HG03060 (cell line): ENCODE data around the gene B3GALT4.
"Not testable (repeated sequence)": the region's sequence is repeated elsewhere in the genome, so short reads cannot be mapped to it uniquely, and the experiment has no call there.

Source experiments
- ATAC-seq: cut with Tn5 transposase; IDR thresholded peaks from one replicate; pipeline ENCODE4 v1.9.1; 2021; ENCODE audit warnings: low read depth, moderate number of reproducible peaks; ENCODE audit not compliant: unreplicated experiment

Gene B3GALT4

DNA sequence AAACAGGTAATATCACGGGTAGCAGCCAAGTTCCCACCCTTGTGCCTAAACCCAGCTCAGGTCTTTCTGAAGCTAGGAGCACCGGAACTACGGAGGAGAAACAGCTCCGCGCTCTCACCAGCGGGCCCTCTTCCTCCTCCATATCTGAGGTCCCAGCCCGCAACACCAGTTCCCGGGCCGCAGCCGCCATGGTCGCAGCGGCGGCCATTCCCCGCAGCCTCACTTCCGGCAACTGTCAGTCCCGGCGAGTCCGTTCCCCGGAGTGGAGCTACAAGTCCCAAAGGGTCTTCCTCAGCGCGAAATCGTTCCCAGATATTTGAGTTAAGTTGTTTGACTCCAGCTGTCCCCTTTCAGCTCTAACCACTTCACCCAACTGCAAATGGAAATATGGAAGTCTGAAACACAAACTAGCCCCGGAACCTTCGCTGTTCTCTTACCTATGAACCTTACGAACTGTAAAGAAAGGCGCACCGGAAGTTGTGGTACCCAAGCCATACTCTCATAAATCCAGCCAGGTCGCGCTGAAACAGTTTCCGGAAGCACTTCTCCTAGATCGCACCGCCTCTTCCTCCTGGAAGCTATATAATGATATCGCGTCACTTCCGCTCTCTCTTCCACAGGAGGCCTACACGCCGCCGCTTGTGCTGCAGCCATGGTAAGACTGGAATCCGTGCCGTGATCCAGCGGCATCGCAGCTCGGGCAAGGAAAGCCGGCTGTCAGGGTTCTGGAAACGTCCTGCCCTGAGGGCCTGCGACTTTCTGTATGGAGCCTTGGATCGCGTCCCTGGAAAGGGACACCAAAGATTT is 5.3 kb upstream of the B3GALT4 start, which contains the start of the genes RPS18 and VPS52:
TSS of gene RPS18 (plus strand) at position 608 of the 807 bp plus-strand sequence. CDS start at position 653, 45 bp downstream.
TSS of gene VPS52 (minus strand) at position 409 of the 807 bp plus-strand sequence. CDS start at position 208, 201 bp downstream.
- ATAC-seq: peak; percentile 79

- no peak for ATAC-seq
Observed at GRCh38 chr6:33272275-33273128, 4.4 kb upstream of the B3GALT4 start.

DNA sequence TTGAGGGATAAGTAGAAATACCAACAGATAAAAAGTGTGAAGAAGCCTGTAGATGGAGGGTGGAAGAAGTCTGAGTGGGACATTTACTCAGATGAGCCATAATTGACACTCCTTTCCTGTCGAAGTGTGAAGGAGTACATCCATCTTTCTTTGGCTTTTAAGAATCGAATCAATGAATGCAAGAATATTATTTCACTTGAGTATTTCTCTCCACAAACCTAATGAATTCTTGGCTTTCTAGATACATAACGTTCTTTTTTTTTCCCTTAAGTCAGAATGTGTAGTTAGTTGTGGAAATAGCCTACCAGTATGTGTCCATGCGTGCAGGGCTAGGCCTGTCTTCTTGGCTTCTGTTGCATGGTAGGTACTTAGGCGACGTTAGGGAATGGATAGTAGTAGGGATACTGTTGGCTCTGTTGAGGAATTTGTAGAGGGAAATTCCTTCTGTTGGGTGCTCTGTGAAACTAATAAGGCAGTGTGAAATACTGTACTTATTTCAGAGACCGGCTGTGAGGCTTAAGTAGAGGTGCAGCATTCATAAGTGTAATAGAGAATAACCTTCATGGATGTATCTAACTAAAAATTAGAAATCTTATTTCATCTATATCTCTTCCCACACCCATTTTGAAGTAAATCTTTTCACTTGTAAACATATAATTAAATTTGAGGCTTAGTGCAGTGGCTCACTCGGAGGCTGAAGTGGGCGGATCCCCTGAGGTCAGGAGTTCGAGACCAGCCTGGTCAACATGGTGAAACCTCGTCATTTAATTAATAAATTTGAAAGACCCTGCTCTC is 3.6 kb upstream of the B3GALT4 start:
- no peak for ATAC-seq

DNA sequence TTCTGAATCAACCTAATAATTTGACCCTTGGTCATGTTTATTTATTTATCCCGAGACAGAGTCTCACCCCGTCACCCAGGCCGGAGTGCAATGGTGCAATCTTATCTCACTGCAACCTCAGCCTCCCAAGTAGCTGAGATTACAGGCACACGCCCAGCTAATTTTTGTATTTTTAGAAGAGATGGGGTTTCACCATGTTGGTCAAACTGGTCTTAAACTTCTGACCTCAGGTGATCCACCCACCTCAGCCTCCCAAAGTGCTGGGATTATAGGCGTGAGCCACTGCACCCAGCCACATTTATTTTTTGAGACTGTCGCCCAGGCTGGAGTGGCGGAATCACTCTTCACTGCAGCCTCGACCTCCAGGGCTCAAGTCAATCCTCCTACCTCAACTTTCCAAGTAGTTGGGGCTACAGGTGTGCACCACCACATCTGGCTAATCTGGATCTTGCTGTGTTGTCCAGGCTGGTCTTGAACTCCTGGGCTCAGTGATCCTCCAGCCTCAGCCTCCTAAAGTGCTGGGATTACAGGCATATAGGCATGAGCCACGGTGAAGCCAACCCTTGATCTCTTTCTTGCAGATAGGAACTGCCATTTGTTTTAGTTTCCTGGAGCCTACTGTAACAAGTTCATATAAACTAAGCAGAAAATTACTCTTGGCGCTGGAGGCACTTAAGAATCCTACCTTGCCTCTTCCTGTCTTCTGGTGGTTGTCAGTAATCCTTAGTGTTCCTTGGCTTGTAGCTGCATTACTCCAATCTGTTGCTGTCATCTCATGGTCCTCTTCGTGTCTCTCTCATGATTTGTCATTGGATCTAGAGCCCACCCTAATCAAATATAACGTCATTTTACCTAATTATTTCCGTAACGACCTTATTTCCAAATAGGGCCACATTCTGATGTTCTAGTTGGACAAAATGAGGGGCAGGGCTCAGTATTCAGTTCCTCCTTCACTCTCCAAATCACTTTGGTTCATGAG is 2.7 kb upstream of the B3GALT4 start:
- no peak for ATAC-seq

- not testable (repeated sequence) for ATAC-seq
Observed at GRCh38 chr6:33275795-33276580, 935 bp upstream of the B3GALT4 start.

- no peak for ATAC-seq
Observed at GRCh38 chr6:33276581-33276863, 401 bp upstream of the B3GALT4 start.

DNA sequence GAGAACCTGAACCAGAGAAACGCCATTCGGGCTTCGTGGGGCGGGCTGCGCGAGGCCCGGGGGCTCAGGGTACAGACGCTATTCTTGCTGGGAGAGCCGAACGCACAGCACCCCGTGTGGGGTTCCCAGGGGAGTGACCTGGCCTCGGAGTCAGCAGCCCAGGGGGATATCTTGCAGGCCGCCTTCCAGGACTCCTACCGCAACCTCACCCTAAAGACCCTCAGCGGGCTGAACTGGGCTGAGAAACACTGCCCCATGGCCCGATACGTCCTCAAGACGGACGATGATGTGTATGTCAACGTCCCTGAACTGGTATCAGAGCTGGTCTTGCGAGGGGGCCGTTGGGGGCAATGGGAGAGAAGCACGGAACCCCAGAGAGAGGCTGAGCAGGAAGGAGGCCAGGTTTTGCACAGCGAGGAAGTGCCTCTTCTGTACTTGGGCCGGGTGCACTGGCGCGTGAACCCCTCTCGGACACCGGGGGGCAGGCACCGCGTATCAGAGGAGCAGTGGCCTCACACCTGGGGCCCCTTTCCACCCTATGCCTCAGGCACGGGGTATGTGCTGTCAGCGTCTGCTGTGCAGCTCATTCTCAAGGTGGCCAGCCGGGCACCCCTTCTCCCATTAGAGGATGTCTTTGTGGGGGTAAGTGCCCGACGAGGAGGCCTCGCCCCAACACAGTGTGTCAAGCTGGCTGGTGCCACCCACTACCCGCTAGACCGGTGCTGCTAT is 904 bp downstream of the B3GALT4 start:
- no peak for ATAC-seq

DNA sequence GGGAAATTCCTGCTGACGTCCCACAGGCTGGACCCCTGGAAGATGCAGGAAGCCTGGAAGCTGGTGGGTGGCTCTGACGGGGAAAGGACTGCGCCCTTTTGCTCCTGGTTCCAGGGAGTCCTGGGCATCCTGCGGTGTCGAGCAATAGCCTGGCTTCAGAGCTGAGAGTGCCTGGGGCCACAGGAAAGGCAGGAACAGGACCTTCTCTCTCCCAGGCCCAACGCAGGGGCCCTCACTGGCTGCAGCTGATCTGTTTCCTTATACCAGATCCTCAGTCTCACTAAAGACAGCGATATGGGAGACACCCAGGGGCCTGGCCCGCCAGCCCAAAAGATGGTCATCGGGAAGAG is 1.4 kb downstream of the B3GALT4 start:
- no peak for ATAC-seq

- ATAC-seq: no peak
Observed at GRCh38 chr6:33278810-33279209, 1.9 kb downstream of the B3GALT4 start.

- no peak for ATAC-seq
Observed at GRCh38 chr6:33279257-33279695, 2.4 kb downstream of the B3GALT4 start.

GRCh38 chr6:33279971-33280511 is 3.1 kb downstream of the B3GALT4 start:
- no peak for ATAC-seq

DNA sequence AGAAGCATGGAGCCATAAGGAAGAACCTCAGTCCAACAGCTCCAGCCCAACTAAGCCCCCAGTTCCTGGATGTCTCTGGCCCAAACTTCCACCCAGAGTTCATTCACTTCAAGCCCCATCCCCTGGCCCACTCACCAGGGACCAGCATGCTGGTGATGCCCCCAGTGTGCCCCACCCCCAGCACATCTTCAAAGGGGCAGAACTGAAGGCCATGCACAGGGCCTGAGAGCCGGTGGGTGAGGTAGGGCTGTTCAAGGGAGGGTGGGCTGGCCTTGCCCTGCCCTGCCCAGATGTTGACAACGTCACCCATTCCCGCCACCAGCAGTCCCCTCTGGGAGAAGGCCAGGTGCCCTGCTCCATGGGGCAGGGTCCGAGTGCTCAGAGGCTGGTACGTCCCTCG is 3.6 kb downstream of the B3GALT4 start:
- ATAC-seq: no peak

DNA sequence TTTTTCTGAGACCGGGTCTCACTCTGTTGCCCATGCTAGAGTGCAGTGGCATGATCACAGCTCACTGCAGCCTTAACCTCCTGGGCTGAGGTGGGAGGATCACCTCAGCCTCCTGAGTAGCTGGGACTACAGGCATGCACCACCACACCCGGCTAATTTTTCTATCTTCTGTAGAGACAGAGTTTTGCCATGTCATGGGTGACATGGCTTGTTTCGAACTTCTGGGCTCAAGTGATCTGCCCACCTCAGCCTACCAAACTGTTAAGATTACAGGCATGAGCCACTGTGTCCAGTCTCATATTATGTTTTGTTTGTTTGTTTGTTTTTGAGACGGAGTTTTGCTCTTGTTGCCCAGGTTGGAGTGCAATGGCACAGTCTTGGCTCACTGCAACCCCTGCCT is 8.3 kb downstream of the B3GALT4 start:
- ATAC-seq: not testable (repeated sequence)

DNA sequence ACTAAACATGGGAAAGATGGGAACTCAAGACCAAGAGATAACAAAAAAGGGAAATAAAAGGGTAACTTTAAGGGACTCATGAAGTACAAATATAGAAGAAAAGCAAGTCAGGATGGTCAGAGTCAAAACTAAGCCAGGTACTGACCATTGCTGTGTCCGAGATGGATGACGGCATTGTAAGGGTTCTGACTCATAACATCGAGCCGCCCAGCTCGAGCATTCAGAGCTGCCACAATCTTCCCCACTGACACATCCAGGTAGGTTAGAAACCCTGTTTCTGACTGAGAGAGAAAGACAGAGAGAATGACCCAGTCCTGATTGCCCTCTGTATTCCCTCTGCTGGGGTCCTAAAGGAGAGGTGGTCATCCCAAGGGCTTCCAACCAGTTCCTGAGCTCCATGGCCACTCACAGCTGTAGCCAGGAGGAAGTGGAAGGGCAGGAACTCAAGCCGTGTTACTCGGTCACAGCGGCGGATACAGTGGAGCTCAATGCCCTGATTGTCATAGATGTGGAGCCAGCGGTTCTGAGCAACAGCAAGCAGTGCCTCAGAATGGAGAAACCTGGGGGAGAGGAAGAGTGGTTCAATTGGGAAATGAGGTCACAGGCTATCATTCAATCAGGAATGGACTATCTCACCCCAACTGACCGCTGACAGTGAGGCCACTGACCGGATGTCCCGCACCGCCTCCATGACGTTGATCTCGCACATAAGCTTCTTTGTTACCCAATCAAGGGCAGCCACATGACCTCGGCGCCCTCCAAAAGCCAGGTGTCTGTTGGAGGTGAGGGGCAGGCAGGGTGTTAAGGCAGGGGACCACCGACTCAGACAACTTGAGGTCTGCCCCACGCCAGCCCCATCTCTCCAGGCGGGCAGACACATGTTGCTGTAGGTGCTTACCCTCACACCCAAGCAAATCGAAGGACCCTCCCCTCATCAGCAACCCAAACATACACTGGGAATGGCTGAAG is 10.3 kb downstream of the B3GALT4 start:
- no peak for ATAC-seq

GRCh38 chr6:33288141-33288920 is 11.4 kb downstream of the B3GALT4 start:
- ATAC-seq: no peak
